ENCODE results near the gene LOXL1. TPM values are rescaled to one million over a fixed set of nuclear protein-coding genes. Genes with fewer than 3 reads are reported as not detected.

The LOXL1 gene
- total RNA-seq, 4 donors from 2014 or later, result 1.8 to 8.3 (median 5.4) TPM

DNA sequence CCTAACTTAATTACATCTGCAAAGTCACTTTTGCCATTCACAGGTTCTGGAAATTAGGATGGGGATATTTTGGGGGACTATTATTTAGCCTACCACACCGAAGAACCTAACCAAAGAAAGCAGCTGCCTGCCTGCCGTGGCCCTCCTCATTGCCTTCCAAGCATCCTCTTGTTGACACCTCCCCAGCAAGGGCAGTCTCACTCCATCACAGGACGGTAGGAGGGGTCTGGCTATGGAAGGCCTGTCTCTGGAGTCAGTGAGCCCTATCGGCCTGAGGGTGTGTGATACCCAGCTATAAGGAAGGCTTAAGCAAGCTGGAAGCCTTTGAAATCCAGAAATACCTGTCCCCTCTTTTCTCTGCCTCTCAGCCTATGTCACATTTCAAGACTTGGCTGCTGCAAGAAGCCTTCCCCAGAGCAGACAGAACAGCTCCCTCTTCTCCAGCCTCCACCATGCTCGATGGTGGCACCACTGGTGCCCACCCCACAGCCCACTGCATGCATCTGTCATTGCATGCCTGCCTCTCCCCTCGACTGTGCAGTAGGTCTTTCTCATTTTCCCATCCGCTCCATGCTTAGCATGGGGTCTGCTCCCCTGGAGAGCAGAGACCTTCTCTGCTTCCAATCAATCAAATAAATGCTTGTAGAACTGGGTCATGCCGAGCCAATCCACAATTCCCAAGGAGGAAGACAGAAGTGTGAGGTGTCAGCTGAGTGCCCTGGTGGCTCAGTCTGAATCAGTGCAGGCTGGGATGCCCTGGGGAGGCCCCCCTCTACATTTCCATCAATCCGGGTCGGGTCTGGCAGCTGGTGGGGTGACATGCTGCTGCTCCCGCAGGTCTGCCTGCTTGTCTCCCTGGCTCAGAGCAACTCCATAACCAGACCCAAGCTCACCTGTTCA, 23.9 kb upstream of the LOXL1 start:
- Histone ChIP-seq H3K9me3 (no peaks in the 10 kb centered on the region), H3K4me1 (no peaks in the 10 kb centered on the region), H3K4me3 (no peak overlapping the region), H3K36me3 (no peaks in the 10 kb centered on the region), H3K27ac (no peak overlapping the region), H3K27me3 (no peaks in the 10 kb centered on the region)
- peak in 1 of 3 donors; percentile 41 for DNase-seq
- TF ChIP-seq POLR2A (IDR thresholded peaks at IDR 0.05) (no peak), CTCF (IDR thresholded peaks at IDR 0.05) (no peak)

- H3K4me1 ChIP-seq, result no peaks in the 10 kb centered on the region
- peak in 2 of 3 donors; percentile 56 to 71 for DNase-seq
- TF ChIP-seq POLR2A (IDR thresholded peaks at IDR 0.05), result no peak
- TF ChIP-seq CTCF (IDR thresholded peaks at IDR 0.05), result no peak
These were observed 22.0 kb upstream of the LOXL1 start for GRCh38 chr15:73904026-73904815.

DNA sequence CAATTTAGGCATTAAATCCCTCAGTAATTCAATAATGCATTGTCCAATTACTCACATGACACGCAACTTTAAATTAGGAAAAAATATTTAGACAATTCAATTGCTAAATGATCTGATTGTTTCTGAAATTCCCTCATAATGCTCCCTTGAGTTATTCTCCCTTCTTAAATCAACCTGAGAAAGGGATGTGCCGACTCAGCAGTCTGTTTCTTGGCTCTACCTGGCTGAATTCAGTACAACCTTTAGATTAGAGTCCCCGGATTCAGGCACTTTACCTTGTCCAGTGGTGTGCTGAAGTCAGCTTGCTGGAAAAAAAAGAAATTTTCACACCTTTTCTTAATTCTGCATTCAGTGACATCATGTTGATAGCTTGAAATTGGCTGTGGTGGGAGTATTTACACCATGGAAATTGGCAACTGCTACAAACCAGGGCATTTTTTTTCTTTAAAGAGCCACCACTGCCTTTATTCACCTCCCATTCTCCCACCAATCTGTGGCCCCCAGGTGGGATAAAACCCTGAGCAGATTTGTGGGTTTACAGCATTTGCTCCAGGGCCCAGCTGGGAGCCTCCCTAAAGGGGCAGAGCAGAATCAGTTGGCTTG, 20.9 kb upstream of the LOXL1 start:
- Histone ChIP-seq H3K9me3 (no peaks in the 10 kb centered on the region), H3K36me3 (no peaks in the 10 kb centered on the region), H3K27me3 (no peaks in the 10 kb centered on the region), H3K27ac (no peak overlapping the region), H3K4me3 (no peak overlapping the region), H3K4me1 (no peaks in the 10 kb centered on the region)
- no peak for DNase-seq
- no peak for TF ChIP-seq POLR2A (IDR thresholded peaks at IDR 0.05)
- TF ChIP-seq CTCF (IDR thresholded peaks at IDR 0.05), result no peak

More at GRCh38 chr15:73904026-73904815, 22.0 kb upstream of the LOXL1 start:
- peak overlapping the region in 1 of 4 donors; percentile 17 for H3K27ac ChIP-seq
- H3K9me3 ChIP-seq, result no peaks in the 10 kb centered on the region
- no peaks in the 10 kb centered on the region for H3K36me3 ChIP-seq
- no peaks in the 10 kb centered on the region for H3K27me3 ChIP-seq
- no peak overlapping the region for H3K4me3 ChIP-seq

GRCh38 chr15:73906346-73907034, 19.8 kb upstream of the LOXL1 start:
- no peaks in the 10 kb centered on the region for H3K27me3 ChIP-seq
- H3K4me3 ChIP-seq, result no peak overlapping the region
- H3K27ac ChIP-seq, result no peak overlapping the region
- no peaks in the 10 kb centered on the region for H3K9me3 ChIP-seq
- no peaks in the 10 kb centered on the region for H3K4me1 ChIP-seq
- peak in 1 of 3 donors; percentile 27 for DNase-seq
- TF ChIP-seq CTCF (IDR thresholded peaks at IDR 0.05), result no peak
- TF ChIP-seq POLR2A (IDR thresholded peaks at IDR 0.05), result no peak
- H3K36me3 ChIP-seq, result no peaks in the 10 kb centered on the region

GRCh38 chr15:73907035-73907408, 19.2 kb upstream of the LOXL1 start:
- no peak for TF ChIP-seq POLR2A (IDR thresholded peaks at IDR 0.05)
- no peak for TF ChIP-seq CTCF (IDR thresholded peaks at IDR 0.05)
- H3K27me3 ChIP-seq, result no peaks in the 10 kb centered on the region
- no peaks in the 10 kb centered on the region for H3K4me1 ChIP-seq
- no peak for DNase-seq
- H3K4me3 ChIP-seq, result no peak overlapping the region
- no peaks in the 10 kb centered on the region for H3K36me3 ChIP-seq
- no peaks in the 10 kb centered on the region for H3K9me3 ChIP-seq
- H3K27ac ChIP-seq, result no peak overlapping the region

Measured in Peyer's patch (tissue), 4 donors.